GM18951 (cell line): ENCODE measurements around the gene SOX12.

Source experiments
- POLR2A ChIP-seq: IDR thresholded peaks from 4 replicates; pipeline ENCODE4 v1.6.1; 2011; ENCODE audit warnings: mild to moderate bottlenecking; ENCODE audit not compliant: insufficient read length, insufficient read depth; ENCODE audit errors: extremely low read depth
- in situ Hi-C: fragments of 300-500 bp; cut with MboI; formaldehyde crosslinking; loops from one replicate; pipeline ENCODE4 v1.12.0; 2022; ENCODE audit warnings: low sequenced_read_pairs, mixed read lengths, inconsistent platforms; ENCODE audit not compliant: unreplicated experiment

Gene SOX12

GRCh38 chr20:348972-349841 is 23.9 kb downstream of the SOX12 start:
- TF ChIP-seq POLR2A: no peak
- in situ Hi-C loops: no loop called here

GRCh38 chr20:353166-353565 is 27.8 kb downstream of the SOX12 start:
- no peak for TF ChIP-seq POLR2A
- in situ Hi-C loops: loop anchor here (5.0 to 10.0 kb wide), 2 partner anchors 122 to 294 kb away; no protein-coding TSS in a partner anchor

GRCh38 chr20:354298-354977 is 29.1 kb downstream of the SOX12 start:
- TF ChIP-seq POLR2A: no peak
- in situ Hi-C loops: loop anchor here (5.0 to 10.0 kb wide), 2 partner anchors 120 to 293 kb away; no protein-coding TSS in a partner anchor

GRCh38 chr20:356154-356553 is 30.8 kb downstream of the SOX12 start:
- in situ Hi-C loops: loop anchor here (10.0 kb wide), 1 partner anchor 119 kb away; no protein-coding TSS in a partner anchor

GRCh38 chr20:356745-357144 is 31.4 kb downstream of the SOX12 start:
- in situ Hi-C loops: loop anchor here (10.0 kb wide), 1 partner anchor 118 kb away; no protein-coding TSS in a partner anchor
- no peak for TF ChIP-seq POLR2A

- no peak for TF ChIP-seq POLR2A
- in situ Hi-C loops: loop anchor here (10.0 kb wide), 1 partner anchor 116 kb away; no protein-coding TSS in a partner anchor
Observed at GRCh38 chr20:358891-359555, 33.7 kb downstream of the SOX12 start.

- TF ChIP-seq POLR2A: no peak
- in situ Hi-C loops: no loop called here
Observed at GRCh38 chr20:361561-361960, 36.2 kb downstream of the SOX12 start.

- no peak for TF ChIP-seq POLR2A
- in situ Hi-C loops: no loop called here
Observed at GRCh38 chr20:362271-363254, 37.2 kb downstream of the SOX12 start.

- in situ Hi-C loops: no loop called here
- no peak for TF ChIP-seq POLR2A
Observed at GRCh38 chr20:363319-364078, 38.1 kb downstream of the SOX12 start.

GRCh38 chr20:364905-365794 is 39.8 kb downstream of the SOX12 start:
- TF ChIP-seq POLR2A: no peak
- in situ Hi-C loops: no loop called here
